IMR-90 (cell line): Measurements from ENCODE around the gene HECW1. TPM values are rescaled to one million over a fixed set of nuclear protein-coding genes. Genes with fewer than 3 reads are reported as not detected.

Experiments
- ATAC-seq: fragments of 200-7000 bp; cut with Tn5 transposase; 2 replicates; pipeline ENCODE4 v1.9.1; 2020; ENCODE audit warnings: low read depth, mild to moderate bottlenecking, moderate library complexity
- BruUV-seq: library from RNA; stranded (reverse); fragments of 400-500 nt; replicated peaks from 2 replicates; lab custom pipeline; 2021; lab: Mats Ljungman, UMichigan
- CTCF ChIA-PET: fragments of 300-600 bp; formaldehyde crosslinking; extraction: SDS; loops from one replicate; lab custom pipeline; 2021; ENCODE audit warnings: antibody characterized with exemption; lab: Yijun Ruan, JAX
- POLR2A ChIA-PET: fragments of 300-600 bp; sonication (Branson Sonifier 250); formaldehyde crosslinking; loops from one replicate; lab custom pipeline; 2022; ENCODE audit warnings: antibody characterized with exemption; ENCODE audit not compliant: unreplicated experiment; lab: Charles Lee
- DNase-seq: peaks from one replicate; pipeline ENCODE4 v3.0.0; 2013
- H2AFZ ChIP-seq: replicated peaks from 2 replicates; pipeline ENCODE3; 2013; ENCODE audit warnings: low read length, mild to moderate bottlenecking; ENCODE audit not compliant: poor library complexity
- H2AK5ac ChIP-seq: 2 replicates; pipeline ENCODE4 v1.6.1; 2013; ENCODE audit warnings: low read depth, low read length, inconsistent platforms
- H2AK9ac ChIP-seq: replicated peaks from 2 replicates; pipeline ENCODE3; 2013; ENCODE audit warnings: mild to moderate bottlenecking, low read depth, low read length, moderate library complexity; ENCODE audit not compliant: poor library complexity
- H2BK120ac ChIP-seq: 2 replicates; pipeline ENCODE4 v1.6.1; 2013; ENCODE audit warnings: low read depth, low read length, inconsistent platforms
- H2BK15ac ChIP-seq: 3 replicates; pipeline ENCODE4 v1.6.1; 2013; ENCODE audit warnings: low read depth, low read length, inconsistent platforms
- H2BK20ac ChIP-seq: 2 replicates; pipeline ENCODE4 v1.6.1; 2013; ENCODE audit warnings: low read depth, mild to moderate bottlenecking, inconsistent platforms, low read length, moderate library complexity
- H2BK5ac ChIP-seq: 2 replicates; pipeline ENCODE4 v1.6.1; 2013; ENCODE audit warnings: mild to moderate bottlenecking, low read depth, low read length, inconsistent platforms; ENCODE audit not compliant: poor library complexity, severe bottlenecking
- H3K14ac ChIP-seq: replicated peaks from 2 replicates; pipeline ENCODE4 v1.6.1; 2013; ENCODE audit warnings: low read depth, low read length, inconsistent platforms
- H3K18ac ChIP-seq: 2 replicates; pipeline ENCODE4 v1.6.1; 2013; ENCODE audit warnings: low read depth, low read length, control low read depth
- H3K23ac ChIP-seq: 2 replicates; pipeline ENCODE4 v1.6.1; 2013; ENCODE audit warnings: low read depth, low read length, inconsistent platforms
- H3K27ac ChIP-seq: 2 replicates; pipeline ENCODE4 v1.5.1; 2013; ENCODE audit warnings: mild to moderate bottlenecking, control low read depth, low read length; ENCODE audit not compliant: insufficient read depth
- H3K27me3 ChIP-seq: 2 replicates; pipeline ENCODE4 v1.6.1; 2013; ENCODE audit warnings: low read length; ENCODE audit not compliant: control insufficient read depth, insufficient read depth
- H3K36me3 ChIP-seq: 2 replicates; pipeline ENCODE4 v1.6.1; 2013; ENCODE audit warnings: low read length, mixed read lengths; ENCODE audit not compliant: control insufficient read depth, insufficient read depth
- H3K4ac ChIP-seq: 2 replicates; pipeline ENCODE4 v1.6.1; 2013; ENCODE audit warnings: low read depth, low read length, inconsistent platforms
- H3K4me1 ChIP-seq: 2 replicates; pipeline ENCODE4 v1.6.1; 2013; ENCODE audit warnings: low read length, mixed read lengths; ENCODE audit not compliant: control insufficient read depth, insufficient read depth
- H3K4me2 ChIP-seq: 2 replicates; pipeline ENCODE4 v1.6.1; 2013; ENCODE audit warnings: low read depth, mild to moderate bottlenecking, control low read depth, low read length, moderate library complexity
- H3K4me3 ChIP-seq: 2 replicates; pipeline ENCODE4 v1.5.1; 2013; ENCODE audit warnings: low read depth, mild to moderate bottlenecking, control low read depth, low read length, moderate library complexity; ENCODE audit not compliant: insufficient read depth
- H3K56ac ChIP-seq: 2 replicates; pipeline ENCODE4 v1.6.1; 2013; ENCODE audit warnings: low read length, inconsistent platforms; ENCODE audit not compliant: insufficient read depth; ENCODE audit errors: extremely low read depth
- H3K79me1 ChIP-seq, 2 experiments: 2 replicates each; pipeline ENCODE4 v1.6.1; 2013; ENCODE audit warnings: low read length in 2 of 2, inconsistent platforms in 1 of 2, low read depth in 1 of 2
- H3K9ac ChIP-seq: 2 replicates; pipeline ENCODE4 v1.6.1; 2013; ENCODE audit warnings: low read depth, low read length, control low read depth
- H3K9me1 ChIP-seq: 2 replicates; pipeline ENCODE4 v1.6.1; 2013; ENCODE audit warnings: low read length, inconsistent platforms; ENCODE audit not compliant: insufficient read depth
- H3K9me3 ChIP-seq: 2 replicates; pipeline ENCODE4 v1.6.1; 2013; ENCODE audit warnings: low read length; ENCODE audit not compliant: control insufficient read depth, insufficient read depth
- H4K20me1 ChIP-seq: 2 replicates; pipeline ENCODE4 v1.6.1; 2013; ENCODE audit warnings: low read length, inconsistent platforms; ENCODE audit not compliant: insufficient read depth
- H4K5ac ChIP-seq: 2 replicates; pipeline ENCODE4 v1.6.1; 2013; ENCODE audit warnings: mild to moderate bottlenecking, low read depth, low read length, control low read depth
- H4K8ac ChIP-seq, 2 experiments: 2 replicates each; pipeline ENCODE4 v1.6.1; 2013; ENCODE audit warnings: low read depth in 2 of 2, low read length in 2 of 2, control low read depth in 1 of 2, inconsistent platforms in 1 of 2
- H4K91ac ChIP-seq: 2 replicates; pipeline ENCODE4 v1.6.1; 2013; ENCODE audit warnings: low read depth, low read length, inconsistent platforms; ENCODE audit not compliant: insufficient read depth
- FOS ChIP-seq: fragments of 150-350 bp; IDR thresholded peaks from 2 replicates; pipeline ENCODE4 v1.6.1; 2016; ENCODE audit warnings: low read depth, low read length
- NFE2L2 ChIP-seq: fragments of 150-350 bp; IDR thresholded peaks from 2 replicates; pipeline ENCODE4 v1.6.1; 2016; ENCODE audit warnings: low read depth, mild to moderate bottlenecking, low read length
- POLR2A ChIP-seq: IDR thresholded peaks from 2 replicates; pipeline ENCODE4 v1.6.1; 2012; ENCODE audit warnings: mild to moderate bottlenecking, low read depth, low read length
- RAD21 ChIP-seq: IDR thresholded peaks from 2 replicates; pipeline ENCODE4 v1.6.1; 2012; ENCODE audit warnings: low read length, improper control_type of control experiment
- RCOR1 ChIP-seq: IDR thresholded peaks from 2 replicates; pipeline ENCODE4 v1.6.1; 2012; ENCODE audit warnings: mild to moderate bottlenecking, low read length, improper control_type of control experiment; ENCODE audit not compliant: insufficient replicate concordance
- WGBS, 2 experiments: methylation state at CpG; one replicate each; pipeline versions ENCODE4 v1.1.5 to v1.1.7; 2013; ENCODE audit warnings: missing lambda C conversion rate in 2 of 2; ENCODE audit not compliant: insufficient read length in 1 of 2; ENCODE audit errors: extremely low coverage in 2 of 2; 5-methylcytosine and 5-hydroxymethylcytosine counted together
- dilution Hi-C: fragments of 300-500 bp; cut with HindIII; formaldehyde crosslinking; loops from one replicate; pipeline ENCODE4 v1.14.3; 2018; ENCODE audit warnings: low sequenced_read_pairs; ENCODE audit not compliant: unreplicated experiment
- in situ Hi-C: fragments of 300-500 bp; cut with MboI; formaldehyde crosslinking; loops from 3 replicates; pipeline ENCODE4 v1.14.3; 2019; ENCODE audit warnings: low sequenced_read_pairs, inconsistent platforms, mixed read lengths
- intact Hi-C: fragments of 100-400 bp; cut with micrococcal nuclease; formaldehyde crosslinking; loops from 2 replicates; pipeline ENCODE4 v1.10.0; 2022
- polyA plus RNA-seq, 3 experiments: library from polyadenylated mRNA; depleted of rRNA; stranded (reverse); fragments of >200 nt; gene quantifications; 2 replicates each; pipeline ENCODE4 v1.2.3, GENCODE V29; 2012; ENCODE audit warnings: low replicate concordance in 1 of 3
- total RNA-seq: library from RNA; depleted of rRNA; stranded (reverse); fragments of >200 nt; gene quantifications from 2 replicates; pipeline ENCODE4 v1.2.3, GENCODE V29; 2012
- TF ChIP-seq, protein P1 (sequence below): fragments of 150-350 bp; IDR thresholded peaks from 2 replicates; pipeline ENCODE4 v1.6.1; 2017; ENCODE audit warnings: mild to moderate bottlenecking, antibody characterized with exemption, low read length, low read depth
- TF ChIP-seq, protein P2 (sequence below): conservative IDR thresholded peaks from 2 replicates; pipeline ENCODE4 v1.5.1; 2012; ENCODE audit warnings: mild to moderate bottlenecking, low read depth, low read length, improper control_type of control experiment
- TF ChIP-seq, protein P3 (sequence below): fragments of 150-350 bp; IDR thresholded peaks from 2 replicates; pipeline ENCODE4 v1.6.1; 2016; ENCODE audit warnings: low read depth, mild to moderate bottlenecking, low read length, moderate library complexity, borderline replicate concordance

Gene HECW1
- total and polyA plus RNA-seq, 2 of the 4 experiments (the other 2 are of a cell fraction), result 0.56 to 1.3 TPM

DNA sequence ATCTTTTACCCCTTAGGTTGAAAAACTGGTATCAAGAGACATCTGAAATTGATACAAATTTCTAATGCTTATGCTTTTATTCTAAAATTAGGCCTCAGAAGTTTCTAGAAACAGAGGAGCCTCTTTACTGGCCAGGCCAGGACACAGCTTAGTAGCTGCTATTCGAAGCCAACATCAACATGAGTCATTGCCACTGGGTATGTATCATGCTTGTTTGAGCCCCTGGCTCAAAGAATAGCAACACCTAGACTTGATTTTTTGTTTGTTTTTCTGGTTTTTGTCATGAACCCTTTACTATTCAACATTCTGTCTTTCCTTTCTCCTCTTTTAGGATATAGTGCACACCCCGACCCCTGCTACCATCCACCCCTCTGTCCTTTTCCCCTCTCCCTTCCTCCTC is 379.5 kb downstream of the HECW1 start:
- no peak overlapping the region for H2BK5ac ChIP-seq
- no peak overlapping the region for H3K4me3 ChIP-seq
- H2BK20ac ChIP-seq, result no peak overlapping the region
- DNase-seq (peak; percentile 66), ATAC-seq (peak; percentile 67)
- in situ Hi-C loops (no loop called here), intact Hi-C loops (no loop called here), dilution Hi-C loops (no loop called here)
- no peaks in the 10 kb centered on the region for H3K79me1 ChIP-seq
- TF ChIP-seq, protein P1, sequence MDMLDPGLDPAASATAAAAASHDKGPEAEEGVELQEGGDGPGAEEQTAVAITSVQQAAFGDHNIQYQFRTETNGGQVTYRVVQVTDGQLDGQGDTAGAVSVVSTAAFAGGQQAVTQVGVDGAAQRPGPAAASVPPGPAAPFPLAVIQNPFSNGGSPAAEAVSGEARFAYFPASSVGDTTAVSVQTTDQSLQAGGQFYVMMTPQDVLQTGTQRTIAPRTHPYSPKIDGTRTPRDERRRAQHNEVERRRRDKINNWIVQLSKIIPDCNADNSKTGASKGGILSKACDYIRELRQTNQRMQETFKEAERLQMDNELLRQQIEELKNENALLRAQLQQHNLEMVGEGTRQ, result no peak
- no peak for TF ChIP-seq NFE2L2
- no peak for TF ChIP-seq POLR2A
- TF ChIP-seq FOS, result peak; percentile 41; the same call in 1 of the 2 replicates
- TF ChIP-seq, protein P2, sequence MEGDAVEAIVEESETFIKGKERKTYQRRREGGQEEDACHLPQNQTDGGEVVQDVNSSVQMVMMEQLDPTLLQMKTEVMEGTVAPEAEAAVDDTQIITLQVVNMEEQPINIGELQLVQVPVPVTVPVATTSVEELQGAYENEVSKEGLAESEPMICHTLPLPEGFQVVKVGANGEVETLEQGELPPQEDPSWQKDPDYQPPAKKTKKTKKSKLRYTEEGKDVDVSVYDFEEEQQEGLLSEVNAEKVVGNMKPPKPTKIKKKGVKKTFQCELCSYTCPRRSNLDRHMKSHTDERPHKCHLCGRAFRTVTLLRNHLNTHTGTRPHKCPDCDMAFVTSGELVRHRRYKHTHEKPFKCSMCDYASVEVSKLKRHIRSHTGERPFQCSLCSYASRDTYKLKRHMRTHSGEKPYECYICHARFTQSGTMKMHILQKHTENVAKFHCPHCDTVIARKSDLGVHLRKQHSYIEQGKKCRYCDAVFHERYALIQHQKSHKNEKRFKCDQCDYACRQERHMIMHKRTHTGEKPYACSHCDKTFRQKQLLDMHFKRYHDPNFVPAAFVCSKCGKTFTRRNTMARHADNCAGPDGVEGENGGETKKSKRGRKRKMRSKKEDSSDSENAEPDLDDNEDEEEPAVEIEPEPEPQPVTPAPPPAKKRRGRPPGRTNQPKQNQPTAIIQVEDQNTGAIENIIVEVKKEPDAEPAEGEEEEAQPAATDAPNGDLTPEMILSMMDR, result no peak
- TF ChIP-seq, protein P3, sequence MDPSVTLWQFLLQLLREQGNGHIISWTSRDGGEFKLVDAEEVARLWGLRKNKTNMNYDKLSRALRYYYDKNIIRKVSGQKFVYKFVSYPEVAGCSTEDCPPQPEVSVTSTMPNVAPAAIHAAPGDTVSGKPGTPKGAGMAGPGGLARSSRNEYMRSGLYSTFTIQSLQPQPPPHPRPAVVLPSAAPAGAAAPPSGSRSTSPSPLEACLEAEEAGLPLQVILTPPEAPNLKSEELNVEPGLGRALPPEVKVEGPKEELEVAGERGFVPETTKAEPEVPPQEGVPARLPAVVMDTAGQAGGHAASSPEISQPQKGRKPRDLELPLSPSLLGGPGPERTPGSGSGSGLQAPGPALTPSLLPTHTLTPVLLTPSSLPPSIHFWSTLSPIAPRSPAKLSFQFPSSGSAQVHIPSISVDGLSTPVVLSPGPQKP, result no peak
- TF ChIP-seq RCOR1, result no peak
- TF ChIP-seq RAD21, result no peak
- H3K9me3 ChIP-seq, result no peaks in the 10 kb centered on the region
- H3K27ac ChIP-seq, result no peak overlapping the region
- H3K23ac ChIP-seq, result no peak overlapping the region
- no peak overlapping the region for H3K18ac ChIP-seq
- H2AK9ac ChIP-seq, result no peak overlapping the region
- H3K4me1 ChIP-seq, result no peaks in the 10 kb centered on the region; the same call in 1 of the 2 replicates
- no peak overlapping the region for H2AFZ ChIP-seq
- H4K8ac ChIP-seq, result no peak overlapping the region
- POLR2A ChIA-PET, result no interaction called here
- H3K36me3 ChIP-seq, result no peaks in the 10 kb centered on the region
- no peak overlapping the region for H3K56ac ChIP-seq
- no peak overlapping the region for H3K9ac ChIP-seq
- no TSS peak for BruUV-seq
- 17% methylated on average over 1 of the region's 2 CpGs; no CpG with 5 or more reads in 1 of the 2 experiments for WGBS, 2 experiments
- CTCF ChIA-PET, result interaction anchor here (1.0 to 1.5 kb wide), 2 partner anchors 9 to 14 kb away, joined by 3 to 7 read pairs; no protein-coding TSS in a partner anchor
- no peak overlapping the region for H4K5ac ChIP-seq
- no peak overlapping the region for H3K4ac ChIP-seq
- no peak overlapping the region for H3K14ac ChIP-seq
- no peak overlapping the region for H4K91ac ChIP-seq
- no peak overlapping the region for H2BK120ac ChIP-seq
- H2BK15ac ChIP-seq, result no peak overlapping the region
- no peaks in the 10 kb centered on the region for H4K20me1 ChIP-seq
- no peaks in the 10 kb centered on the region; the same call in 1 of the 2 replicates for H3K9me1 ChIP-seq
- H2AK5ac ChIP-seq, result no peak overlapping the region
- H3K4me2 ChIP-seq, result no peak overlapping the region
- H3K27me3 ChIP-seq, result peaks cover 46% of the 10 kb centered on the region
